Measurements from ENCODE around the gene TRIO. TPM values are rescaled to one million over a fixed set of nuclear protein-coding genes. Genes with fewer than 3 reads are reported as not detected.
"Not testable (repeated sequence)": the region's sequence is repeated elsewhere in the genome, so short reads cannot be mapped to it uniquely, and the experiment has no call there.

The TRIO gene
- total RNA-seq, 2 donors from 2014 or later, result 50.4 to 60.8 TPM

- ATAC-seq (no peak), DNase-seq (no peak)
- intact Hi-C loops (cut with DNase I), result loop anchor here in 1 of 2 donors (5.0 kb wide), 1 partner anchor 44 kb away; no protein-coding TSS in a partner anchor
Measured at GRCh38 chr5:14191325-14191724, 48.2 kb downstream of the TRIO start.

GRCh38 chr5:14193496-14193895 is 50.4 kb downstream of the TRIO start:
- ATAC-seq (no peak), DNase-seq (no peak)
- intact Hi-C loops (cut with DNase I), result loop anchor here in 1 of 2 donors (5.0 kb wide), 1 partner anchor 46 kb away; no protein-coding TSS in a partner anchor

- intact Hi-C loops (cut with DNase I), result no loop called here
- no peak for ATAC-seq
- no peak for DNase-seq
Measured at GRCh38 chr5:14195588-14195987, 52.4 kb downstream of the TRIO start.

GRCh38 chr5:14197056-14197455 is 53.9 kb downstream of the TRIO start:
- DNase-seq (no peak), ATAC-seq (peak in 1 of 2 donors; percentile 58)
- intact Hi-C loops (cut with DNase I), result no loop called here

- intact Hi-C loops (cut with DNase I), result no loop called here
- no peak for DNase-seq
- peak; percentile 79 to 84 for ATAC-seq
Measured at GRCh38 chr5:14199902-14200301, 56.8 kb downstream of the TRIO start.

- no peak for ATAC-seq
- intact Hi-C loops (cut with DNase I), result no loop called here
- no peak for DNase-seq
Measured at GRCh38 chr5:14200312-14200990, 57.3 kb downstream of the TRIO start.

- no peak for ATAC-seq
- intact Hi-C loops (cut with DNase I), result no loop called here
- DNase-seq, result no peak
Measured at GRCh38 chr5:14201325-14202045, 58.3 kb downstream of the TRIO start.

- DNase-seq, result no peak
- intact Hi-C loops (cut with DNase I), result no loop called here
- ATAC-seq, result peak in 1 of 2 donors; percentile 14
Measured at GRCh38 chr5:14202462-14202861, 59.3 kb downstream of the TRIO start.

- intact Hi-C loops (cut with DNase I), result no loop called here
- no peak for DNase-seq
Measured at GRCh38 chr5:14204011-14204670, 61.0 kb downstream of the TRIO start.

GRCh38 chr5:14204785-14205321 is 61.7 kb downstream of the TRIO start:
- peak; percentile 75 for DNase-seq
- intact Hi-C loops (cut with DNase I), result no loop called here
- ATAC-seq, result peak; percentile 62 to 71

More at GRCh38 chr5:14204011-14204670, 61.0 kb downstream of the TRIO start:
- no peak for ATAC-seq

GRCh38 chr5:14206028-14206725 is 63.0 kb downstream of the TRIO start:
- ATAC-seq (no peak), DNase-seq (no peak)
- intact Hi-C loops (cut with DNase I), result no loop called here

- intact Hi-C loops (cut with DNase I); DNase-seq; ATAC-seq: not testable (repeated sequence)
Measured at GRCh38 chr5:14207428-14207827, 64.3 kb downstream of the TRIO start.

- intact Hi-C loops (cut with DNase I), result no loop called here
- ATAC-seq, result peak in 1 of 2 donors; percentile 39
- DNase-seq, result no peak
Measured at GRCh38 chr5:14208071-14209021, 65.2 kb downstream of the TRIO start.

- no peak for DNase-seq
- intact Hi-C loops (cut with DNase I), result no loop called here
- no peak for ATAC-seq
Measured at GRCh38 chr5:14209222-14209822, 66.2 kb downstream of the TRIO start.

- DNase-seq (no peak), ATAC-seq (no peak)
- intact Hi-C loops (cut with DNase I), result no loop called here
Measured at GRCh38 chr5:14209836-14210235, 66.7 kb downstream of the TRIO start.

GRCh38 chr5:14210729-14211128 is 67.6 kb downstream of the TRIO start:
- ATAC-seq, result peak in 1 of 2 donors; percentile 37
- intact Hi-C loops (cut with DNase I), result no loop called here

More at GRCh38 chr5:14210729-14211128, 67.6 kb downstream of the TRIO start:
- no peak for DNase-seq

Measured in left cardiac atrium (tissue), 4 donors.